GM12875 (cell line): ENCODE data around the gene NR1H3.

ENCODE experiments used
- H3K4me3 ChIP-seq: one replicate; pipeline ENCODE4 v1.5.1; 2011; ENCODE audit warnings: low read depth, low read length, control low read depth
- TF ChIP-seq, protein P1 (sequence below): IDR thresholded peaks from 2 replicates; pipeline ENCODE4 v1.5.1; 2011; ENCODE audit warnings: low read depth, mild to moderate bottlenecking, control low read depth, inconsistent platforms, low read length, moderate library complexity, borderline replicate concordance; ENCODE audit not compliant: insufficient read depth

NR1H3 gene

DNA sequence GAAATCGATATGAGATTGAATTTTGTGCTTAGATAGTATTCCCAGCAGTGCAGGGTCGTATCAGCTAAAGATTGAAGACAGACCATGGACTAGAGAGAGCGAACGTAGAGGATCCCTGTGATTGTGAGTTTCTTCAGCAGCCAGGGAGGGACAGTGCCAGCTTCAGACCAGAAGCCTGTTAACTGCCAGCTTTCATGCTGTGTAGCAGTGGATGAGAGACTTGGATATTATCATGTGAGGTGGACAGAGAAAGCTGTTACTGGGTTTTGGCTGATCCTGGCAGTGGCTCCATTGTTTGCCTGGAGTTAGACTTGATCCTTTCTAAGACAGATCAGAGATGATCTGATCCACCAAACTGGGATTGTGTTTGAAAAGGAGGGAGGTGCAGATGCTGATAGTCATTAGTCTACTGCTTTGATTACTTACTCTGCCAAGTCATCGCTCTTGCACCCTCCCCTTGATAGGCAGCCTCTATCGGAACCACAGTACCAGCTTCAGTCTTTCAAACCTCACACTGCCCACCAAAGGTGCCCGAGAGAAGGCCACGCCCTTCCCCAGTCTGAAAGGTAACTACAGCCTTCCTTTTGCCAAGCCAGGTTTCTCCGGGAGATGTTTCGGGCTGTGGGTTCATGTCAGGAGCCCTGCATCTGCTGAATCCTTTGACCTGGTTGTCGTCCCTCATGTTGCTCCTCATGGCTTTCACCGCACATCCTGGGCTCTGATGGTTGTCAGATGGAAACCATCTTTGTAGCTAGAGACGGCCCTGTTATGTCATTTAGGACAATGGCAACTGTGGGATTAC lies 28.4 kb downstream of the NR1H3 start:
- TF ChIP-seq, protein P1, sequence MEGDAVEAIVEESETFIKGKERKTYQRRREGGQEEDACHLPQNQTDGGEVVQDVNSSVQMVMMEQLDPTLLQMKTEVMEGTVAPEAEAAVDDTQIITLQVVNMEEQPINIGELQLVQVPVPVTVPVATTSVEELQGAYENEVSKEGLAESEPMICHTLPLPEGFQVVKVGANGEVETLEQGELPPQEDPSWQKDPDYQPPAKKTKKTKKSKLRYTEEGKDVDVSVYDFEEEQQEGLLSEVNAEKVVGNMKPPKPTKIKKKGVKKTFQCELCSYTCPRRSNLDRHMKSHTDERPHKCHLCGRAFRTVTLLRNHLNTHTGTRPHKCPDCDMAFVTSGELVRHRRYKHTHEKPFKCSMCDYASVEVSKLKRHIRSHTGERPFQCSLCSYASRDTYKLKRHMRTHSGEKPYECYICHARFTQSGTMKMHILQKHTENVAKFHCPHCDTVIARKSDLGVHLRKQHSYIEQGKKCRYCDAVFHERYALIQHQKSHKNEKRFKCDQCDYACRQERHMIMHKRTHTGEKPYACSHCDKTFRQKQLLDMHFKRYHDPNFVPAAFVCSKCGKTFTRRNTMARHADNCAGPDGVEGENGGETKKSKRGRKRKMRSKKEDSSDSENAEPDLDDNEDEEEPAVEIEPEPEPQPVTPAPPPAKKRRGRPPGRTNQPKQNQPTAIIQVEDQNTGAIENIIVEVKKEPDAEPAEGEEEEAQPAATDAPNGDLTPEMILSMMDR, result no peak
- H3K4me3 ChIP-seq, result no peak overlapping the region

DNA sequence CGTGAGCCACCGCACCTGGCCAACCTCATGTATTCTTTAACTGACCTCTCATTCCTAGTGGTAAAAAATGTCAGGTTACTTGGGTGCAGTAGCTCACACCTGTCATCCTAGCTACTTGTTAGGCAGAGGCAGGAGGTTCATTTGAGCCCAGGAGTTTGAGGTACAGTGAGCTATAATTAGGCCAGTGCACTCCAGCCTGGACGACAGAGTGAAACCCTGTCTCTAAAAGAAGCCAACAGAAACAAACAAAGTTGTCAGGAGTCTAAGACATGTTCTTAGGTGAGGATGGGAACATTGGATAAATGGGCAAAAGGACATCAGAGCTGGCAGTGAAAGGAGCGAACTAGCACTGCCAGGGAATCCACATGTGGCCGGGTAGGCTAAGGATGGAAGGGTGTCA lies 30.3 kb downstream of the NR1H3 start:
- TF ChIP-seq, protein P1, result no peak
- no peak overlapping the region for H3K4me3 ChIP-seq

DNA sequence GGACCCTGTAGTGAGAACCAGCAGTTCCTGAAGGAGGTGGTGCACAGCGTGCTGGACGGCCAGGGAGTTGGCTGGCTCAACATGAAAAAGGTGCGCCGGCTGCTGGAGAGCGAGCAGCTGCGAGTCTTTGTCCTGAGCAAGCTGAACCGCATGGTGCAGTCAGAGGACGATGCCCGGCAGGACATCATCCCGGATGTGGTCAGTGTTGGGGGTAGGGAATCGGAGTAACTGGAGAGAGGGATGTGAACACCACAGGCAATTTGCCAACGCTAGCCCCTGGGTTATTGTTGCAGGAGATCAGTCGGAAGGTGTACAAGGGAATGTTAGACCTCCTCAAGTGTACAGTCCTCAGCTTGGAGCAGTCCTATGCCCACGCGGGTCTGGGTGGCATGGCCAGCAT lies 32.1 kb downstream of the NR1H3 start:
- H3K4me3 ChIP-seq, result no peak overlapping the region
- TF ChIP-seq, protein P1, result no peak

DNA sequence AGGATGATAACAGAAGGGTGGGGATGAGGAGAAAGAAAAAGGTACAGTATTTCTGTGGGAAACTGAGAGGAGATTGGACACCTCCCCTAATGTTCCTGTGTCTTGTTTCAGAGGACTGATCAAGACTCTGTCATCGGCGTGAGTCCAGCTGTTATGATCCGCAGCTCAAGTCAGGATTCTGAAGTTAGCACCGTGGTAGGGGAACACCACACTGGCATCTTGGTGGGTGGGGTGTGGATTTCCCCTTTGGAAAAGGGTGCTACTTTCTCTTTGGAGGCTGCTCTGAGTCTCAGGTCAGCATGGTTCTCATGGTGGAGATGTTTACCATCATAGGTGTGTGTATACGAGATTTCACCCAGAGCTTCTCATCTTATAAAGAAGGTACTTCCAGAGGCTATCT lies 37.6 kb downstream of the NR1H3 start:
- TF ChIP-seq, protein P1, result no peak
- no peak overlapping the region for H3K4me3 ChIP-seq

DNA sequence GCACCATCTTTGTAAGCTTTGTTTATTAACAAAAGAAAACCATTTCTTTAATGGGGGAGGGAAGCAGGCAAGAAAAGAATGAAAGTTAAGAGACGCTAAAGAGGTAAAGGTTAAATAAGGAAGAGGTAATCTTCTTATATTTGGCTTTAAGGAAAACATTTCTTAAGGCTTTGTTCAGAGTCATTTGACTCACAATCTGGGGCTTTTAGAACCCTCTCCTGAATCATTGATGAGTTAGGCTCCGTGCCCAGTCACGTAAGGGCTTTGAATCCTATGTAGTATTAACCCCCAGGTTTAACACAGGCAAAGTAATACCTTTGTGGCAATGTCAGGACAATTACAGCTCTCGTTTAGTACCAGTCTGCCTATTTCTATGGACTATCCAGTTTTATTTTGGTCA lies 38.2 kb downstream of the NR1H3 start:
- no peak overlapping the region for H3K4me3 ChIP-seq
- TF ChIP-seq, protein P1, result no peak

DNA sequence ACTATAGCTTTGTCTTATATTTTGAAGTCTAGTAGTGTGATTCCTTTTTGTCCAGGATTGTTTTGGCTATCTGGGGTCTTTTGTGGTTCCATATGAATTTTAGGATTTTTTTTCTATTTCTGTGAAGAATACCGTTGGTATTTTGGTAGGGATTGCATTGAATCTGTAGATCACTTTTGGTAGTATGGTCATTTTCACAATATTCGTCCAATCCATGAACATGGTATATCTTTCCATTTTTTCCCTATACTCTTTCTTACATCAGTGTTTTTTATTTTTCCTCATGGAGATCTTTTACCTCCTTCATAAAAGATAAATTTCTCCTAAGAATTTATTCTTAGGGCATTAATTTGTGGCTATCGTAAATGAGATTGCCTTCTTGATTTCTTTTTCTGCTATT lies 41.3 kb downstream of the NR1H3 start:
- TF ChIP-seq, protein P1, result no peak

DNA sequence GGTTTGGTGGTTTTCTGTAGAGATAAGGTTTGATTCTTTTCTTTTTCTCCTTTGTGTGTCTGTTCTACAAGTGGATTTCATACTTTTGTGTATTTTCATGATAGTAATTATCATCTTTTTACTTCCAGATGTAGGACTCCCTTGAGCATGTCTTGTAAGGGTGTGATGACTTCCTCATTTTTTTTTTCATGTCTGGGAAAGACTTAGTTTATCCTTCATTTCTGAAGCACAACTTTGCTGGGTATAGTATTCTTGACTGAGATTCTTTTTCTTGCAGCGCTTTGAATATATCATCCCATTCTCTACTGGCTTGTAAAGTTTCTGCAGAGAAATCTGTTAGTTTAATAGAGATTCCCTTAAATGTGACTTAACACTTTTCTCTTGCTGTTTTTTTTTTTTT lies 45.1 kb downstream of the NR1H3 start:
- TF ChIP-seq, protein P1, result no peak
- no peak overlapping the region for H3K4me3 ChIP-seq

More for the DNA sequence above, 41.3 kb downstream of the NR1H3 start:
- H3K4me3 ChIP-seq, result no peak overlapping the region
